CD4-positive, alpha-beta T cell treated with Interleukin-1 beta for 1 hour (primary cell): ENCODE data around the gene RBM4B.
A peak's percentile ranks its signal among the peaks of the same experiment; 100 is the strongest.

ENCODE experiments used
- DNase-seq, 2 donors: peaks; one replicate each; pipeline ENCODE4 v3.0.0-alpha.2; 2020 to 2022

RBM4B gene

DNA sequence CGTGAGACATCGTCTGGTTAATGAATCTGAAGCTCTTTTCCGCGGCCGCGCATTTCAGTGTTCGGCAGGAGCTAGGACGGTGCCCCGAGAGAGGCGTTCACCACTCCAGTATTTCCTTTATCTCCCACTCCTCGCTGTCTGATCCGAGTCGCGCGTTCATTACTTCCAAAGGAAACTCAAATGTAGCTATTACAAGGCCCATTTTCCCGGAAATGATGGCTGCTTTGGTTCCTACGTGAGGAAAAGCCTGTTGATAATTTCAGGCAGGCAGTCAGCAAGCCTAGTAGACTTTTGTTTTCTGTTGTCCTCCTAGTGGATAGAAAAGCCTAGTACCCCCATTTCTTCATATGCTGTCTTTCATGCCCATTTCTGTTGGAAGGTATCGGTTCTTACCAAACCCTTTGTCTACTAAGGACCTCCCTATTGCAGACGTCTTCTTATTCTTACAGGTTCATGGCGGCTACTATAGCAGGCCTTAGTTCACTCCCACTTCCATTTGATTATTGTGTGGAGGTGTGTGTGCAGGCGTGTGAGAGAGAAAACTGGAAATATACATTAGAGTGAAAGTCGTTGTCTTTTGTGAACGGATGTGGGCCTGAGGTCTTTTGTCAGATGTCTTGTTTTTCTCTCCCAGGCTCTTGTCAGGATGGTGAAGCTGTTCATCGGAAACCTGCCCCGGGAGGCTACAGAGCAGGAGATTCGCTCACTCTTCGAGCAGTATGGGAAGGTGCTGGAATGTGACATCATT is 38.4 kb downstream of the RBM4B start:
- peak; percentile 21 to 57 for DNase-seq

DNA sequence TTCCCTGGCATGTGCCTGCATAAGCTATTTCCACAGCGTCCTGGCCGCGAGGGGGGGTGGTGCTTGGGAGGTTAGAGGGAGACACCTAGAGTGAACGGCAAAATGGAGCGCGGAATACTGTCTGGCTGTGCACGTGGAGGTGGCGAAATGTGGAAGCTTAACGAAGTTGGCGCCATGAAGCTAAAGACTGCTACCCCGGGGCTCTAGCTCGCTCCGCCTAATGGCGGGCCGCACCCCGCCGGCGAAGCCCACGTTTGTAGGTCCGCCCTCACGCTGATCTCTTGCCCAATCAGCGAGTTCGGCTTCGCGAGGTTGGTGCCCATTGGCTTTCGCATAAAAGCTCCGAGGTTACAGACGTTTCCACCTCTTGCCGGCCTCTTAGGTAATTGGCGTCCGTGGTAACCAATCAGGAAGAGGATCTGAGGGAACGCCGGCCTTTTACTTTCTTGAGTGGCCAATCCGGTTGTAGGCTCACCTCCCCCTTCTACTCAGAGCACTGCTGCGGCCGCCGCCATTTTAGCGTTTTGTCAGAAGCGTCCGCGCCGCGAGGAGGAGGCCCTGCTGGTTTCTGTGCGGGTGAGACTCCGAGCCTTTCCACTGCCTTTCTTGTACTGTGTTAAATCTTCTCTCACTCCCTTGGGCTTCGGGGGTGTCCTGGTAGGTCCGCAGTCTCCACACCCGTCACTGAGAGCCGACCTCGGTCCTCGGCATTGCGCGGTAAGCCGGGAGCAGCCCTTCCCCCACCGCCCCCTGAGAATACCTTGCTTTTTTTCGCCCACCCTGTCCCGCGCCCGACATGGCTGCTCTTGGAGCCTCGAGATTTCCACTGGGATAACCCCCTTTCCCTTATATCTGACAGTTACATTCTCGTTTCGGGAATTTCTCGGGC is 39.3 kb downstream of the RBM4B start, which contains the start of gene RBM4:
Gene RBM4, plus strand, starts transcription at position 527 of the 889 bp plus-strand sequence. CDS start 1,009 bp downstream, outside the sequence.
- DNase-seq: peak; percentile 98 to 99

DNA sequence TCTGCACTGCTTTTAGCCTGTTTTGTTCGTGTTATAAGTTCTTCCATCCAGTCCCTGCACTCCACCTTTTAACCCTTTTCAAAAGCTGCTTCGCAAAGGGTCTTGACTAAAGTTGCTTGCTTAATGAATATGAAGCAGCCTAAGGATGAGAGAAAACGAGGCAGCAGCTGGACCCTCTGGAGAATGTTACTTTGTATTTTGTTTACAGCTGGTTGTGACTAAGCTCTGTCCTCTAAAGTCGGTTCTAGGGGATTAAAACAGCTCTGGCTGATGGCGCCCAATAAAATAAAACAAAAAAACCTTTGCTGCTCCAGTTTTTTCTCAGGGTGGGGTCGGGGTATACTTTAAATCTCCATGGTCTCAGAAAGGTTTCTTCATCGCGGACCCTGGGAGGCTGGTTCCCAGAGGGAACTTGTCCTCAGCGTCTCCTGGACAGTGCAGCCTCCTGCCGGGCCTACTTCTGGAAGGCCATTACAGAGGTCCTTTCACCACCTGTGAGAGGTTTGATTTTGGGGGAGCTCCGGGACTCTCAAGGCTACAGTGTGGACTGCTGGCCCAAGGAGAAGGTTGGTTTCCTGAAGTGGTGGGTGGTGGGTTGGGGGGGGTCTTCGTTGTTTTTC is 40.0 kb downstream of the RBM4B start:
- DNase-seq: no peak

DNA sequence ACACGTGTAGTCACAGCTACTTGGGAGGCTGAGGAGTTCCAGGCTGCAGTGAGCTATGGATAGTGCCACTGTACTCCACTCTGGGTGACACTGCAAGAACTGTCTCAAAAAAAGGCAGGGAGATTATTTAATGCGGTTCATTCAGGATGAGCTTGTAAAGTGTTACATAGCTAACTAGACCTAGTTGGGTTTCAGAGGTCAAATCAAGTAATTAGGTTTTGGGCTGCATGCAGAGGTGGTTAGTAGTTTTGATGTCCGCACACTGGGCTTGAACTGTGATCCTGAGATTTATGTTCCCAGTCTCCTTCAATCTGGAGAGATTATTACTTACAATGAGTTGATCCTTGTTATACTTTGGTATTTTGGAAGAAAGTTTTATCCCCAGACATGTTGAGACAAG is 41.3 kb downstream of the RBM4B start:
- DNase-seq: no peak

DNA sequence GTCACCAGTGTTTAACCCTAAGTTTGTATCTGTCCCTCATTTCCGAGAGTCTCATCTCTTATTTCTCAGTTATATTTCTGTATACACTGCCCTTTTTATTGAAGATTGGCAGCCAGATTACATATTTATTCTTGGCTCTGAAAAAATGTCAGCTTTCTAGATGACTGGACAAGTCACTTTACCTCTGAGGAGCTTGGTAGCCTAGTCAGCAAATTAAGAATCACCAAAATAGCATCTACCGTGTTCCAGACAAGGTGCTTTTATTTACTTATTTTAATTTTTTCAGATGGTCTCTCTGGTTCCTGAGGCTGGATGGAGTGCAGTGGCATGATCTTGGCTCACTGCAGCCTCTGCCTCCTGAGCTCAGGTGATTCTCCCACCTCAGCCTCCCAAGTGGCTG is 44.7 kb downstream of the RBM4B start:
- no peak for DNase-seq

DNA sequence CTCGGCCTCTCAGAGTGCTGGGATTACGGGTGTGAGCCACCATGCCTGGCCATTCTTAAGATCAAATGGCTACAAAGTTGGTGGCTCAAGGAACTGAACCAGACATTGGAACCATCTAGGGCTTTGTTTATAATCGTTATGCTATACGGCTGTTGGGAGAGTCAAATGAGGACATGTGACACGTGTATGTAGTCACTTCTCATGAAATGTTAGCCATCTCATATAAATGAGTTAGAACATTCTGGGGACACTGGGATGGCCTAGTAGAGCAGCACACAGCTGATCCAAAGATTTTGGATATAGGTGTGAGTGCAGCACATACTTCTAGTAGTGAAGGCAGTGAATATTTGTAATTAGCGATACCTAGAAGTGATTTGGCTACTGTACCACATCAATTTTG is 45.8 kb downstream of the RBM4B start:
- no peak for DNase-seq

DNA sequence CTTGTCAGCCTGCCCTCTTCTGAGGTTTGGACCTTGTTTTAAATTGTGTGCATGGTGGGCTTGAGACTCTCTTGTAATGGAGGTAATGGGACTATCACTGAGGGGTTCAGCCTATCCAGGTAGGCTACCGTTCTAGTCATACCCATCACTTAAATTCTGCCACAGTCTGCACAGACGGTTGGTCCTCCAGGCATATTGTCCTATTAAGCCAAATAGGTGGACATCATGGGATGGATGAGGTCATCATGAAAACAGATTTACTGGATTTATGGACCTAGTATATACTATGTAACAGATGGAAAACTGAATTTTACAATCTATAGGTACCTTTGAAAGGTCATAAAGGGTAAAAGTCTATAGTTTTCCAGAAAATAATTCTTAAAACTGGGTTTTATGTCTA is 48.3 kb downstream of the RBM4B start:
- no peak for DNase-seq

DNA sequence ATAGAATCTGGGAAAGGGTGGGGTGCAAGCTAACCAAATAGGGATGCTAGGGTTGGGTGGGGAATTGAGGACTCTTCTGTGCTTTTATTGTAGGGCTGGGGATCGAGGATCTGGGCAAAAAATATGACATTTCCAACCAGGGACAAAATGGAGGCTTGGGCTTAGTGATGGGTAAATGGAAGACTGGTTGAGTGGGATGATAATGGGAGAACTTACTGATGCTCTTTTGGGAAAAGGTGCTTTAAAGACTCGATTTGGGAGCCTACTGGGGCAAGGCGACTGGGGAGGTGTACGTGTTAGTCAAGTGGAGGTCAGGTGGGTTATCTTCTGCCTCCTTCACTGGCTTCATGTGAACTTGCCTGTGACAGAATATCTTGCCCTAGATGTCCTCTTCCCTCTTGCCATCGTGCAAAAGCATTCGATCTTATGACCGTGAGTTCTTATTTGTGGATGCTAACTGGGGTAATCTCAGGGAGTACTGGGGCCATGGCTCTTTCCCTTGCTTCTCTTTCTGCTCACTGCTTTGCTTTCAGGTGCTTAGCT is 49.6 kb downstream of the RBM4B start:
- DNase-seq: no peak

DNA sequence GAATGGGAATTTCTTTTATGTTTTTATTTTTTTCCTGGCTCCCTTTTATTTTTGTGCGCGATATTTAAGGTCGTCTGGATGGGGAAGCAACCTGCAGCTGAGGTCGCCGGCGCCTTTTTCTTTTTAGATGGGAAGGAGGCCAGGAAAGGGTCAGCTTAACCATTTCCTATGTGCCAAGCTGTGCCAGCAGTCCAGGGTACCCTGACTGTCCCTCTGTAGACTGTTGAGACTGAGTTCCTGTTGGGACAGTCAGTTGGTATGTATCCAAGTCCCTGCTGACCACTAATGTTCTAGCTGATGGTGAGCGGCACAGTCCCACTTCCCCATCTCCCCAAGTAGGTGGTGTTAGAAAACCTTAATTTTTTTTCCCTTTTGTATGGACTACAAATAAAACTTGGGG is 50.8 kb downstream of the RBM4B start:
- DNase-seq: no peak

DNA sequence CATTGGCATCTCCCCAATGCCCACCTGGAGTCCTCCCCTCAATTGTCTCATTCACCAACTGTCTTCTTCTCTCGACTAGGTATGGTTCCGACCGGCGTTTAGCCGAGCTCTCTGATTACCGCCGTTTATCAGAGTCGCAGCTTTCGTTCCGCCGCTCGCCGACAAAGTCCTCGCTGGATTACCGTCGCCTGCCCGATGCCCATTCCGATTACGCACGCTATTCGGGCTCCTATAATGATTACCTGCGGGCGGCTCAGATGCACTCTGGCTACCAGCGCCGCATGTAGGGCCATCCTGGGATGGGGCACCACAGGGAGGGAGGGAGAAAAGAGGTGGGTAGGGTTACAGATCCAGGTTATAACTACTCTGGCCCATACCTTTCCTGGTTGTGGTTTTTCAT is 51.3 kb downstream of the RBM4B start:
- DNase-seq: no peak

DNA sequence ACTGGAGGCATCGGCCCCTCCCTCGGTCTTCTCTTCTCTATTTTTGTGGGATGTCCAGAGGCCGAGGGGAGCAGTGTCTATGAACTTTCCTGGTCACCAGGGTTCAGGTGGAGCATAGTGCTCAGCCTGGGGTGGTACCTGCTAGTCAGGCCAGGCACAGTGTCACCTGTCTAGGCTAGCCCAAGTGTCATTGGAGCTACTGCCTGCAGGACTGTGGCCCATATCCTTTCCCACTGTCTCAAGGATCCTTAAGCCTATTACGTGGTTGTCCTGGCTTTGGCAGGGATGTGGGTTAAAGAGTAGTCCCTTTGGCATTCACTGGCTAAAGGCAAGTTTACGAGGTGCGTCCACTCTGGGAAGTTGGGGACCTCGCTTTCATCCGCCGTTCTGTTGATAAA is 51.9 kb downstream of the RBM4B start:
- DNase-seq: no peak

DNA sequence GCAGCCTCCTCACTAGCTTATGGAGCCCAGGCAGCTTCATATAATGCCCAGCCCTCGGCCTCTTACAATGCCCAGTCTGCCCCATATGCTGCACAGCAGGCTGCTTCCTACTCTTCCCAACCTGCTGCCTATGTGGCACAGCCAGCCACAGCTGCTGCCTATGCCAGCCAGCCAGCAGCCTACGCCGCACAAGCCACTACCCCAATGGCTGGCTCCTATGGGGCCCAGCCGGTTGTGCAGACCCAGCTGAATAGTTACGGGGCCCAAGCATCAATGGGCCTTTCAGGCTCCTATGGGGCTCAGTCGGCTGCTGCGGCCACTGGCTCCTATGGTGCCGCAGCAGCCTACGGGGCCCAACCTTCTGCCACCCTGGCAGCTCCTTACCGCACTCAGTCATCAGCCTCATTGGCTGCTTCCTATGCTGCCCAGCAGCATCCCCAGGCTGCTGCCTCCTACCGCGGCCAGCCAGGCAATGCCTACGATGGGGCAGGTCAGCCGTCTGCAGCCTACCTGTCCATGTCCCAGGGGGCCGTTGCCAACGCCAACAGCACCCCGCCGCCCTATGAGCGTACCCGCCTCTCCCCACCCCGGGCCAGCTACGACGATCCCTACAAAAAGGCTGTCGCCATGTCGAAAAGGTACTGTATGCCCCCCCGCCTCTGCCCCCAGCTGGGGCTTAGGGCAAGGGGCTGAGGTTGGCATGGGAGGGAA is 52.5 kb downstream of the RBM4B start:
- DNase-seq: no peak

DNA sequence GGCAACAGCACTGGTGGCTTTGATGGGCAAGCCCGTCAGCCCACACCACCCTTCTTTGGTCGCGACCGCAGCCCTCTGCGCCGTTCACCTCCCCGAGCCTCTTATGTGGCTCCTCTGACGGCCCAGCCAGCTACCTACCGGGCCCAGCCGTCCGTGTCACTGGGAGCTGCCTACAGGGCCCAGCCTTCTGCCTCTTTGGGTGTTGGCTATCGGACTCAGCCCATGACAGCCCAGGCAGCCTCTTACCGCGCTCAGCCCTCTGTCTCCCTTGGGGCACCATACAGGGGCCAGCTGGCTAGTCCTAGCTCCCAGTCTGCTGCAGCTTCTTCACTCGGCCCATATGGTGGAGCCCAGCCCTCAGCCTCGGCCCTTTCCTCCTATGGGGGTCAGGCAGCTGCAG is 53.2 kb downstream of the RBM4B start:
- no peak for DNase-seq

DNA sequence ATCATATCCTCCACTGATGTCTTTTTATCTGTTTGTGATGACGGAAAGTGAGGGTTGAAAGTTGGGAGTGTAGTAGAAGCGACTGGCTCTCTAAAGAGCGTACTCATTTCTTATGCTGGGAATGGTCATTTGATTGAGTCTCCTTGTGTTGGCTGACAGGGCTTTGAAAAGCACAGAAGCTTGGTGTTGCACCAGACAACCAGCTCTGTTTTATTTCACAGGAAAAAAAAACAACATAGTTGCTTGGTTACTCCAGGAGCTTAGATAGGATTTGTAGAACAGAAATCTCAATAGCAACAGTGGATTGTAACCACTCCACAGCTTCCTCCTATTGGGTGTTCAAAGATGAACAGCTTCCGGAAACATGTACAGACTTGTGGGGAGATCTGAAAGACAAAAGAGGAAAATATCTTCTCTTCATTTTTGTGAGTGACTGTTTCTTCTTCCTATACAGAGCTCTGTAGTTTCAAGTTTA is 58.6 kb downstream of the RBM4B start:
- peak; percentile 61 to 83 for DNase-seq

DNA sequence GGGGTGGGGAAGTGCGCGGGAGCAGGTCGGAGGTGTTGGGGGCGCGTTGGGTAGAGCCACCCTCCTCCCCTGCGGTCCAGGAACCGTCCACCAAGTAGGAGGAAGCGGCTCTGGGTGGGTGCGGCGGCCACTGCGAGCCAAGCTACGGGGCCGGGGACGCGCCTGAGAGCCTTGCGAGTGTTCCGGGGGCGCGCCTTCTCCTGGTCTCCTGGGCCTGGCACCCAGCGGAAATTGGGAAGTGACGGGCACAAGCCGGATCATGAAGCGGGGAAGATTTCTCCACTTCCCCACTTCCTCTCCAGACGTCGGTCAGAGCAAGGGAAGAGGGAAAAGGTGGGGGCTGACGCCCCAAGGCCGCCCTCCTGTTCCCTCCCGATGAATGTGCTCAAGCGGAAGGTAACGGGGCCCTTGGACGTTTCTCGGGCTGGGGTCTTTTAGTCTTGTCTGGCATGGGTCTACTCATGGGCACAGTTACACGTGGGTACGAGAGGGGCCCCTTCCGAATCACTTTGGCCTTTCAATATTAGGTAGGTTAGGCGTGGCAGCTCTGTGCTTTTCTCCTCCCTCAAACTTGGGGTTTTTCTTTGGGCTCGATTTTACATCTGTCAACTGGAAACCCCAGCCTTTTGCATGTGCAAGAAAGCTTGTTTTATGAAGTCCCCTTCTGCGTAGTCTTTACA is 60.4 kb downstream of the RBM4B start:
- DNase-seq: peak; percentile 27 to 62

DNA sequence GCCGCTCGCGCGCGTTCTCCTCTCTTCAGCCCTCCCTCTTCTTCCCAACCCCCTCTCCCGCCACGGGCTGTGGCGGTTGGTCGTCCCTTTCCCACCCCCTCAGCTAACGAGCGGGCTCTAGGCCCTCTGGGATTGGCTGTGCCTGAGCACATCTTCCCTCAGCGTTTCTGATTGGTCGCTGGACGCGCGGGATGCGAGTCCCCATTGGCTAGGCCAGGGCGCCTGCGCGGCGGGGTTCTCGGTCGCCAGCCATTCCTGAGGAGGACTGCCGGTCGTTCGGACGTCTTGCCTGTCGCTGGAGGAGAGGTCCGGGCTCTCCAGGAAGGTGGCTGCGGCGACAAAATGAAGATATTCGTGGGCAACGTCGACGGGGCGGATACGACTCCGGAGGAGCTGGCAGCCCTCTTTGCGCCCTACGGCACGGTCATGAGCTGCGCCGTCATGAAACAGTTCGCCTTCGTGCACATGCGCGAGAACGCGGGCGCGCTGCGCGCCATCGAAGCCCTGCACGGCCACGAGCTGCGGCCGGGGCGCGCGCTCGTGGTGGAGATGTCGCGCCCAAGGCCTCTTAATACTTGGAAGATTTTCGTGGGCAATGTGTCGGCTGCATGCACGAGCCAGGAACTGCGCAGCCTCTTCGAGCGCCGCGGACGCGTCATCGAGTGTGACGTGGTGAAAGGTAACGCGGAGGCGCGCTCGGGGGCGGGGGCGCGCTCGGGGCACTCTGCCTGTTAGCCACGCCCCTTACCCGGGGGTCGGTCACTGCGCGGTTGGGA is 61.1 kb downstream of the RBM4B start, which contains the start of gene RBM14:
Gene RBM14, plus strand, starts transcription at position 252 of the 776 bp plus-strand sequence. Its CDS starts 91 bp downstream, at position 343.
- peak; percentile 99 for DNase-seq
